Immature natural killer cell (primary cell): ENCODE results near the gene YIPF5. TPM values are rescaled to one million over a fixed set of nuclear protein-coding genes. Genes with fewer than 3 reads are reported as not detected.

Experiments
- DNase-seq, 3 donors: peaks; one replicate each; pipeline ENCODE4 v3.0.0; 2022; ENCODE audit warnings: mixed read lengths in 1 of 3
- H3K27ac Mint-ChIP-seq, 6 donors: one replicate each; pipeline ENCODE4 v1.8.0; 2020; ENCODE audit warnings: mixed read lengths in 6 of 6, mild to moderate bottlenecking in 5 of 6, inconsistent platforms in 4 of 6, moderate library complexity in 3 of 6
- H3K27me3 Mint-ChIP-seq, 3 donors: one replicate each; pipeline ENCODE4 v1.8.0; 2020 to 2021; ENCODE audit warnings: low read depth in 3 of 3, mild to moderate bottlenecking in 3 of 3, mixed read lengths in 3 of 3, moderate library complexity in 3 of 3, inconsistent platforms in 1 of 3
- H3K36me3 Mint-ChIP-seq, 3 donors: one replicate each; pipeline ENCODE4 v1.8.0; 2020; ENCODE audit warnings: mixed read lengths in 3 of 3, inconsistent platforms in 2 of 3, mild to moderate bottlenecking in 2 of 3
- H3K4me1 Mint-ChIP-seq, 2 donors: one replicate each; pipeline ENCODE4 v1.8.0; 2020; ENCODE audit warnings: inconsistent platforms in 2 of 2, mild to moderate bottlenecking in 2 of 2, mixed read lengths in 2 of 2, moderate library complexity in 1 of 2
- H3K4me3 Mint-ChIP-seq, 5 donors: one replicate each; pipeline ENCODE4 v1.8.0; 2020; ENCODE audit warnings: mild to moderate bottlenecking in 5 of 5, mixed read lengths in 5 of 5, inconsistent platforms in 3 of 5, moderate library complexity in 3 of 5
- H3K9me3 Mint-ChIP-seq, 6 donors: one replicate each; pipeline ENCODE4 v1.8.0; 2020; ENCODE audit warnings: mild to moderate bottlenecking in 6 of 6, mixed read lengths in 6 of 6, inconsistent platforms in 4 of 6, moderate library complexity in 3 of 6
- polyA plus RNA-seq, 3 donors: library from polyadenylated mRNA; unstranded; fragments of 300-500 nt; fragmentation: Illumina TruSeq; gene quantifications; one replicate each; pipeline ENCODE4 v1.2.3, GENCODE V29; 2021

The YIPF5 gene
- polyA plus RNA-seq, 3 donors from 2014 or later: 32.0 to 63.2 (median 46.1) TPM

GRCh38 chr5:144194144-144194543, 23.7 kb upstream of the YIPF5 start:
- Mint-ChIP-seq H3K27ac (no peak overlapping the region), H3K27me3 (peaks cover 2 to 5% (median 2%) of the 10 kb centered on the region in 3 donors), H3K36me3 (no peaks in the 10 kb centered on the region), H3K9me3 (no peaks in the 10 kb centered on the region), H3K4me1 (peaks cover 13 to 17% of the 10 kb centered on the region in 2 donors), H3K4me3 (no peak overlapping the region)
- no peak for DNase-seq

GRCh38 chr5:144192661-144193060, 22.2 kb upstream of the YIPF5 start:
- no peak for DNase-seq
- Mint-ChIP-seq H3K27me3 (peaks cover 2 to 5% (median 3%) of the 10 kb centered on the region in 3 donors), H3K9me3 (no peaks in the 10 kb centered on the region), H3K36me3 (no peaks in the 10 kb centered on the region), H3K4me1 (peaks cover 28 to 32% of the 10 kb centered on the region in 2 donors), H3K4me3 (no peak overlapping the region), H3K27ac (no peak overlapping the region)

- Mint-ChIP-seq H3K36me3 (no peaks in the 10 kb centered on the region), H3K9me3 (no peaks in the 10 kb centered on the region)
- DNase-seq: peak; percentile 75 to 77 (median 77)
These were observed 21.5 kb upstream of the YIPF5 start for GRCh38 chr5:144191998-144192397.

GRCh38 chr5:144191531-144191930, 21.1 kb upstream of the YIPF5 start:
- no peaks in the 10 kb centered on the region for H3K36me3 Mint-ChIP-seq
- H3K4me1 Mint-ChIP-seq: peaks cover 36 to 40% of the 10 kb centered on the region in 2 donors
- peaks cover 4 to 7% (median 5%) of the 10 kb centered on the region in 3 donors for H3K27me3 Mint-ChIP-seq
- no peaks in the 10 kb centered on the region for H3K9me3 Mint-ChIP-seq
- H3K4me3 Mint-ChIP-seq: peak overlapping the region in 1 of 5 donors; percentile 5
- no peak for DNase-seq
- H3K27ac Mint-ChIP-seq: peak overlapping the region in 1 of 6 donors; percentile 87

More at GRCh38 chr5:144191998-144192397, 21.5 kb upstream of the YIPF5 start:
- H3K27me3 Mint-ChIP-seq: peaks cover 4 to 7% (median 5%) of the 10 kb centered on the region in 3 donors
- no peak overlapping the region for H3K4me3 Mint-ChIP-seq
- no peak overlapping the region for H3K27ac Mint-ChIP-seq
- H3K4me1 Mint-ChIP-seq: peaks cover 35 to 38% of the 10 kb centered on the region in 2 donors

GRCh38 chr5:144189800-144190429, 19.5 kb upstream of the YIPF5 start:
- peaks cover 36 to 40% of the 10 kb centered on the region in 2 donors for H3K4me1 Mint-ChIP-seq
- H3K4me3 Mint-ChIP-seq: peak overlapping the region; percentile 4 to 77 (median 62)
- H3K9me3 Mint-ChIP-seq: no peaks in the 10 kb centered on the region
- peak overlapping the region in 5 of 6 donors; percentile 91 to 96 (median 94) for H3K27ac Mint-ChIP-seq
- DNase-seq: peak; percentile 72 to 75 (median 75)
- H3K27me3 Mint-ChIP-seq: peaks cover 2 to 7% (median 4%) of the 10 kb centered on the region in 3 donors
- H3K36me3 Mint-ChIP-seq: no peaks in the 10 kb centered on the region

- Mint-ChIP-seq H3K4me1 (peaks cover 36 to 44% of the 10 kb centered on the region in 2 donors), H3K36me3 (no peaks in the 10 kb centered on the region), H3K27me3 (peaks cover 2 to 6% (median 4%) of the 10 kb centered on the region in 3 donors), H3K4me3 (peak overlapping the region in 4 of 5 donors; percentile 19 to 65 (median 40)), H3K9me3 (no peaks in the 10 kb centered on the region), H3K27ac (peak overlapping the region; percentile 85 to 94 (median 90))
- peak; percentile 78 to 82 (median 79) for DNase-seq
These were observed 17.3 kb upstream of the YIPF5 start for GRCh38 chr5:144187699-144188294.

- Mint-ChIP-seq H3K4me3 (no peak overlapping the region), H3K9me3 (peaks cover 0 to 2% (median 0%) of the 10 kb centered on the region in 6 donors), H3K27ac (no peak overlapping the region), H3K36me3 (no peaks in the 10 kb centered on the region), H3K4me1 (peaks cover 15 to 20% of the 10 kb centered on the region in 2 donors), H3K27me3 (peaks cover 2 to 6% (median 4%) of the 10 kb centered on the region in 3 donors)
- DNase-seq: peak in 1 of 3 donors; percentile 14
These were observed 12.9 kb upstream of the YIPF5 start for GRCh38 chr5:144183254-144183889.

GRCh38 chr5:144179226-144179625, 8.8 kb upstream of the YIPF5 start:
- Mint-ChIP-seq H3K4me3 (no peak overlapping the region), H3K27ac (no peak overlapping the region), H3K4me1 (peaks cover 8 to 10% of the 10 kb centered on the region in 2 donors), H3K27me3 (peaks cover 2 to 4% (median 2%) of the 10 kb centered on the region in 3 donors), H3K9me3 (peaks cover 0 to 2% (median 0%) of the 10 kb centered on the region in 6 donors), H3K36me3 (no peaks in the 10 kb centered on the region)
- no peak for DNase-seq

- peaks cover 6 to 8% of the 10 kb centered on the region in 2 donors for H3K4me1 Mint-ChIP-seq
- H3K27me3 Mint-ChIP-seq: peaks cover 2 to 10% (median 4%) of the 10 kb centered on the region in 3 donors
- DNase-seq: no peak
- H3K4me3 Mint-ChIP-seq: no peak overlapping the region
- peak overlapping the region in 1 of 6 donors; percentile 4 for H3K27ac Mint-ChIP-seq
- no peaks in the 10 kb centered on the region for H3K36me3 Mint-ChIP-seq
- H3K9me3 Mint-ChIP-seq: peaks cover 0 to 2% (median 0%) of the 10 kb centered on the region in 6 donors
These were observed 7.1 kb upstream of the YIPF5 start for GRCh38 chr5:144177548-144177947.

- peaks cover 8 to 10% (median 9%) of the 10 kb centered on the region in 3 donors for H3K27me3 Mint-ChIP-seq
- no peak overlapping the region for H3K27ac Mint-ChIP-seq
- H3K36me3 Mint-ChIP-seq: peaks cover 0 to 2% (median 0%) of the 10 kb centered on the region in 3 donors
- no peak for DNase-seq
- H3K4me3 Mint-ChIP-seq: no peak overlapping the region
- H3K4me1 Mint-ChIP-seq: peaks cover 31 to 34% of the 10 kb centered on the region in 2 donors
- H3K9me3 Mint-ChIP-seq: no peaks in the 10 kb centered on the region
These were observed 3.3 kb upstream of the YIPF5 start for GRCh38 chr5:144173766-144174165.

- peaks cover 6 to 10% (median 7%) of the 10 kb centered on the region in 3 donors for H3K27me3 Mint-ChIP-seq
- peaks cover 31 to 45% of the 10 kb centered on the region in 2 donors for H3K4me1 Mint-ChIP-seq
- peak overlapping the region; percentile 88 to 93 (median 90) for H3K27ac Mint-ChIP-seq
- peaks cover 0 to 23% (median 7%) of the 10 kb centered on the region in 3 donors for H3K36me3 Mint-ChIP-seq
- DNase-seq: no peak
- H3K4me3 Mint-ChIP-seq: peak overlapping the region; percentile 87 to 95 (median 93)
- H3K9me3 Mint-ChIP-seq: no peaks in the 10 kb centered on the region
These were observed 569 bp downstream of the YIPF5 start for GRCh38 chr5:144169904-144170275.

- Mint-ChIP-seq H3K4me3 (peak overlapping the region in 1 of 5 donors; percentile 61), H3K36me3 (peaks cover 0 to 33% (median 12%) of the 10 kb centered on the region in 3 donors), H3K9me3 (no peaks in the 10 kb centered on the region), H3K4me1 (peaks cover 31 to 45% of the 10 kb centered on the region in 2 donors), H3K27me3 (peaks cover 3 to 6% (median 5%) of the 10 kb centered on the region in 3 donors), H3K27ac (no peak overlapping the region)
- no peak for DNase-seq
These were observed 2.5 kb downstream of the YIPF5 start for GRCh38 chr5:144167998-144168397.

- Mint-ChIP-seq H3K4me3 (no peak overlapping the region), H3K9me3 (no peaks in the 10 kb centered on the region), H3K27ac (no peak overlapping the region), H3K27me3 (peaks cover 0 to 6% (median 5%) of the 10 kb centered on the region in 3 donors), H3K4me1 (peaks cover 31 to 45% of the 10 kb centered on the region in 2 donors), H3K36me3 (peaks cover 5 to 45% (median 24%) of the 10 kb centered on the region in 3 donors)
- no peak for DNase-seq
These were observed 3.8 kb downstream of the YIPF5 start for GRCh38 chr5:144166696-144167095.
